Lower leg skin (tissue), 3 donors: ENCODE results near the gene PLOD1.

Experiments used
- CTCF ChIP-seq, 3 donors: fragments of 450-650 bp; IDR thresholded peaks; one replicate each; pipeline ENCODE4 v1.5.1; 2016; ENCODE audit warnings: antibody characterized with exemption in 3 of 3, mild to moderate bottlenecking in 3 of 3, moderate library complexity in 2 of 3
- POLR2A ChIP-seq, 2 donors: fragments of 450-650 bp; IDR thresholded peaks; one replicate each; pipeline ENCODE4 v1.6.1; 2016 to 2017; ENCODE audit warnings: antibody characterized with exemption in 2 of 2, mild to moderate bottlenecking in 1 of 2, moderate library complexity in 1 of 2

- TF ChIP-seq POLR2A (IDR thresholded peaks at IDR 0.05) (no peak), CTCF (IDR thresholded peaks at IDR 0.05) (no peak)
Observed at GRCh38 chr1:11938722-11939526, 4.4 kb downstream of the PLOD1 start.
